ENCODE measurements around the gene HSPD1. TPM values are rescaled to one million over a fixed set of nuclear protein-coding genes. Genes with fewer than 3 reads are reported as not detected.

The HSPD1 gene
- total RNA-seq, 2 experiments from 2014 or later, result 154 to 157 TPM

DNA sequence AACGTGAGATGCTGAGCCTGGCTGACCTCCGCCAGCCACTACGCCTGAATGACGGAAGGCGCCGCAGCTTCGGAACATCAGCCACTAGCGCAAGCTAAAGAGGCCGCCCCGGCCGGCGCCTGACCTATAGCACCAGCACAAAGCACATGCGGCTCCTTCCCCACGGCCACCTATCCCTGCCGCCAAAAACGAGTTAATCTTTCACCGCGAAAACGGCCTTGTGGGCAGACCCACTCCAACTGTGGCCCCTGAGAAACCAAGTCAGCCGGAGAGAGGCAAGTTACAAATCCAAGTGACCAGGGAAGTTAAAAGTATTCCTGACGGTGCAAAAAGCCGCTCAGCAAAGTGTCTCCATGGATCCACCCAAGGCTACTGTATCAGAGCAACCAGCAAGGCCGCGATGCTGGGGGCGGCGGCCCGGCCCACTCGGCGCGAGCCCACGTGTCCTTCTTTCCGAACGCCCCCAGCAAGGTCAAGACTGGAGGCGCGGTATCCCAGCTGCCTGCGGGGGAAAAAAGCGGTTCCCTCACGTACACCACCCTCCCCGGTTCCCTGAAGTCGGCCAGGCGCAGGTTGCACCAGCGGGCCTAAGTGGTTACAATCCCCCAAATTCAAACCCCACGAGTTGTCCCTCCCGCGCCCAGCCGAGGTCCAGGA, 575 bp downstream of the HSPD1 start:
- ATAC-seq (ENCODE audit: poor library complexity) (no peak), DNase-seq (peak; percentile 8 to 64 (median 32))
- no peaks in the 10 kb centered on the region for H3K9me3 ChIP-seq (ENCODE audit: control insufficient read depth in 1 of 2, insufficient read depth in 1 of 2, low read length in 2 of 2)
- Mint-ChIP-seq H3K27ac (peak overlapping the region; percentile 87), H3K36me3 (ENCODE audit: low read depth) (peaks cover 96% of the 10 kb centered on the region), H3K4me1 (ENCODE audit: low read depth) (peaks cover 69% of the 10 kb centered on the region), H3K4me3 (peak overlapping the region; percentile 94), H3K27me3 (no peaks in the 10 kb centered on the region), H3K9me3 (no peaks in the 10 kb centered on the region)
- POLR2A ChIA-PET, result interaction anchor here (0.6 to 8.1 kb wide), 25 partner anchors 9 to 1842 kb away, joined by 3 to 219 read pairs (median 5); partner anchors contain the start of genes ANKRD44, COQ10B, GTF3C3 and MARS2
- intact Hi-C loops (cut with DNase I, micrococcal nuclease), result loop anchor here in 1 of 2 experiments (2.0 to 5.0 kb wide), 2 partner anchors 62 to 208 kb away; partner anchors contain the start of gene MARS2
- H3K4me3 ChIP-seq (ENCODE audit: low read length), result peak overlapping the region; percentile 95
- H3K27me3 ChIP-seq (ENCODE audit: control insufficient read depth in 1 of 2, insufficient read depth in 2 of 2, low read length in 2 of 2), result no peaks in the 10 kb centered on the region
- TF ChIP-seq, protein P1, sequence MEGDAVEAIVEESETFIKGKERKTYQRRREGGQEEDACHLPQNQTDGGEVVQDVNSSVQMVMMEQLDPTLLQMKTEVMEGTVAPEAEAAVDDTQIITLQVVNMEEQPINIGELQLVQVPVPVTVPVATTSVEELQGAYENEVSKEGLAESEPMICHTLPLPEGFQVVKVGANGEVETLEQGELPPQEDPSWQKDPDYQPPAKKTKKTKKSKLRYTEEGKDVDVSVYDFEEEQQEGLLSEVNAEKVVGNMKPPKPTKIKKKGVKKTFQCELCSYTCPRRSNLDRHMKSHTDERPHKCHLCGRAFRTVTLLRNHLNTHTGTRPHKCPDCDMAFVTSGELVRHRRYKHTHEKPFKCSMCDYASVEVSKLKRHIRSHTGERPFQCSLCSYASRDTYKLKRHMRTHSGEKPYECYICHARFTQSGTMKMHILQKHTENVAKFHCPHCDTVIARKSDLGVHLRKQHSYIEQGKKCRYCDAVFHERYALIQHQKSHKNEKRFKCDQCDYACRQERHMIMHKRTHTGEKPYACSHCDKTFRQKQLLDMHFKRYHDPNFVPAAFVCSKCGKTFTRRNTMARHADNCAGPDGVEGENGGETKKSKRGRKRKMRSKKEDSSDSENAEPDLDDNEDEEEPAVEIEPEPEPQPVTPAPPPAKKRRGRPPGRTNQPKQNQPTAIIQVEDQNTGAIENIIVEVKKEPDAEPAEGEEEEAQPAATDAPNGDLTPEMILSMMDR (IDR thresholded peaks at IDR 0.05), result no peak
- peaks cover 39% of the 10 kb centered on the region for H3K4me1 ChIP-seq (ENCODE audit: insufficient read depth, low read length)
- CTCF ChIA-PET, result interaction anchor here (1.0 to 1.1 kb wide), 2 partner anchors 9 to 46 kb away, joined by 3 to 6 read pairs; partner anchors contain the start of gene COQ10B
- H3K36me3 ChIP-seq (ENCODE audit: insufficient read depth, low read length), result peaks cover 54% of the 10 kb centered on the region
- peak overlapping the region; percentile 93 to 97 for H3K27ac ChIP-seq (ENCODE audit: low read depth in 1 of 2, low read length in 2 of 2)

DNA sequence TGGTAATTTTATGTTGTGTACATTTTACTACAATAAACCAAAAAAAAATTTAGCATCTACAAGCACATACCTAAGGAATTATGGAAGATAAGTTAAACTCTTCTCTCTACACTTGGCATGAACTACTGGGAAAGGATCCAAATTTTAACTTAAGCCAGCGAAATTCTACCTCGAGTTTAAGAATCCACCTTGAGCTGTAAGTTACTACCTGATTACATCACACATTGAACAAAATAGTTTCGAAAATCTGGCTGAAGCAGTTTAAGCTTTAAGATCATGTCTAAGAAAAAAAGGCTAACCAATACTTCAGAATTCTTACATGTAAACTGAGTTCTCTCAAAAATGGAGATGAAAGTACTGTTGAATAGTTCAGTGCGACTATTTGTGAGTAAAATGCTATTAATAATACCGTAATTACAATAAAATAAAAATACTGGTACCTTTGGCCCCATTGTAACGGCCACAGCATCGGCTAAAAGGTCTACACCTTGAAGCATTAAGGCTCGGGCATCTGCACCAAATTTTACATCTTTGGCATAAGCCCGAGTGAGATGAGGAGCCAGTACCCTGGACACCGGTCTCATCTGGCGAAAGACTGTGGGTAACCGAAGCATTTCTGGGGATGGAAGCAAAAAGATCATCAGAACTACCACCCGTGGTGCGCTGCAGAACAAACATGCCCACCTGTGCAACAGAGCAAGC, 1.3 kb downstream of the HSPD1 start:
- no peak for DNase-seq
- Histone ChIP-seq H3K9me3 (ENCODE audit: control insufficient read depth in 1 of 2, insufficient read depth in 1 of 2, low read length in 2 of 2) (no peaks in the 10 kb centered on the region), H3K27me3 (ENCODE audit: control insufficient read depth in 1 of 2, insufficient read depth in 2 of 2, low read length in 2 of 2) (no peaks in the 10 kb centered on the region), H3K4me3 (ENCODE audit: low read length) (peak overlapping the region; percentile 95), H3K27ac (ENCODE audit: low read depth in 1 of 2, low read length in 2 of 2) (peak overlapping the region; percentile 93 to 97), H3K36me3 (ENCODE audit: insufficient read depth, low read length) (peaks cover 55% of the 10 kb centered on the region), H3K4me1 (ENCODE audit: insufficient read depth, low read length) (peaks cover 38% of the 10 kb centered on the region)
- no peak for ATAC-seq (ENCODE audit: poor library complexity)
- peaks cover 96% of the 10 kb centered on the region for H3K36me3 Mint-ChIP-seq (ENCODE audit: low read depth)
- POLR2A ChIA-PET, result interaction anchor here (1.7 to 8.1 kb wide), 6 partner anchors 10 to 206 kb away, joined by 4 to 219 read pairs (median 66); partner anchors contain the start of genes COQ10B, MARS2, MOB4 and SF3B1
- H3K27ac Mint-ChIP-seq, result peak overlapping the region; percentile 87
- intact Hi-C loops (cut with DNase I, micrococcal nuclease), result loop anchor here in 1 of 2 experiments (2.0 to 5.0 kb wide), 2 partner anchors 62 to 209 kb away; partner anchors contain the start of gene MARS2
- H3K4me1 Mint-ChIP-seq (ENCODE audit: low read depth), result peaks cover 67% of the 10 kb centered on the region
- peak overlapping the region; percentile 94 for H3K4me3 Mint-ChIP-seq
- TF ChIP-seq, protein P1 (IDR thresholded peaks at IDR 0.05), result no peak
- H3K27me3 Mint-ChIP-seq, result no peaks in the 10 kb centered on the region
- no peaks in the 10 kb centered on the region for H3K9me3 Mint-ChIP-seq
- CTCF ChIA-PET, result no interaction called here

DNA sequence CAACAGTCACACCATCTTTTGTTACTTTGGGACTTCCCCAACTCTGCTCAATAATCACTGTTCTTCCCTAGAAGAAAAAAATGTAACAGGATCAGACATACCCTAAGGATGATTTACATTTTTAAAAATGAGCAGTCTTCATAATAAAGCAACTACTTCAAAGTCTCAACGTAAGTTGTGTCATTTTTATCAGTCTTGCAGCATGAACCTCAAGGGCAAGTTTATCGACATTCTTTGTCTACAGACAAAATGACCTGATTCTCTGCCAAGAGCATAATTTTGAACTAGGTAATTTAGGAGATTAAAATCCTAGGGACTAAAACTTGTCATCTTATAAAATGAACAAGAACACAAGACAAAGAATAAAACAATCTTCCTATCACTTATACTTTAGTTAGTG, 2.3 kb downstream of the HSPD1 start:
- Histone ChIP-seq H3K4me3 (ENCODE audit: low read length) (no peak overlapping the region), H3K9me3 (ENCODE audit: control insufficient read depth in 1 of 2, insufficient read depth in 1 of 2, low read length in 2 of 2) (no peaks in the 10 kb centered on the region), H3K27ac (ENCODE audit: low read depth in 1 of 2, low read length in 2 of 2) (no peak overlapping the region), H3K4me1 (ENCODE audit: insufficient read depth, low read length) (peaks cover 37% of the 10 kb centered on the region), H3K27me3 (ENCODE audit: control insufficient read depth in 1 of 2, insufficient read depth in 2 of 2, low read length in 2 of 2) (no peaks in the 10 kb centered on the region), H3K36me3 (ENCODE audit: insufficient read depth, low read length) (peaks cover 57% of the 10 kb centered on the region)
- CTCF ChIA-PET, result interaction anchor here (0.9 kb wide), 1 partner anchor 25 kb away, joined by 3 read pairs; no protein-coding TSS in a partner anchor
- POLR2A ChIA-PET, result interaction anchor here (1.8 to 8.1 kb wide), 4 partner anchors 18 to 63 kb away, joined by 9 to 219 read pairs (median 108); partner anchors contain the start of genes COQ10B, MOB4 and SF3B1
- Mint-ChIP-seq H3K36me3 (ENCODE audit: low read depth) (peaks cover 92% of the 10 kb centered on the region), H3K4me3 (peak overlapping the region; percentile 94), H3K4me1 (ENCODE audit: low read depth) (peaks cover 64% of the 10 kb centered on the region), H3K27me3 (no peaks in the 10 kb centered on the region), H3K9me3 (no peaks in the 10 kb centered on the region), H3K27ac (peak overlapping the region; percentile 87)
- TF ChIP-seq, protein P1 (IDR thresholded peaks at IDR 0.05), result no peak
- no peak for ATAC-seq (ENCODE audit: poor library complexity)
- intact Hi-C loops (cut with DNase I, micrococcal nuclease), result loop anchor here in 1 of 2 experiments (2.0 to 5.0 kb wide), 2 partner anchors 39 to 210 kb away; partner anchors contain the start of gene MARS2
- DNase-seq, result no peak

Measured in CD4-positive, alpha-beta T cell (primary cell).